Measurements from ENCODE around the gene PTPRD. TPM values are rescaled to one million over a fixed set of nuclear protein-coding genes. Genes with fewer than 3 reads are reported as not detected.
"Not testable (repeated sequence)": the region's sequence is repeated elsewhere in the genome, so short reads cannot be mapped to it uniquely, and the experiment has no call there.

The PTPRD gene
- polyA plus RNA-seq, 4 donors = 99.8 to 230 (median 118) TPM

- no peak for DNase-seq (ENCODE audit: low read depth in 4 of 4, low spot score in 3 of 4)
Measured at GRCh38 chr9:9412241-9412640, 1200.6 kb downstream of the PTPRD start.

GRCh38 chr9:9410736-9411135 lies 1202.1 kb downstream of the PTPRD start:
- no peak for DNase-seq (ENCODE audit: low read depth in 4 of 4, low spot score in 3 of 4)

- no peak for DNase-seq (ENCODE audit: low read depth in 4 of 4, low spot score in 3 of 4)
Measured at GRCh38 chr9:9399982-9400381, 1212.8 kb downstream of the PTPRD start.

- DNase-seq (ENCODE audit: low read depth in 4 of 4, low spot score in 3 of 4) = no peak
Measured at GRCh38 chr9:9396518-9396917, 1216.3 kb downstream of the PTPRD start.

GRCh38 chr9:9395539-9395938 lies 1217.3 kb downstream of the PTPRD start:
- no peak for DNase-seq (ENCODE audit: low read depth in 4 of 4, low spot score in 3 of 4)

GRCh38 chr9:9392755-9393154 lies 1220.0 kb downstream of the PTPRD start:
- no peak for DNase-seq (ENCODE audit: low read depth in 4 of 4, low spot score in 3 of 4)

GRCh38 chr9:9389904-9390303 lies 1222.9 kb downstream of the PTPRD start:
- no peak for DNase-seq (ENCODE audit: low read depth in 4 of 4, low spot score in 3 of 4)

GRCh38 chr9:9387511-9388115 lies 1225.2 kb downstream of the PTPRD start:
- no peak for DNase-seq (ENCODE audit: low read depth in 4 of 4, low spot score in 3 of 4)

GRCh38 chr9:9362332-9362731 lies 1250.5 kb downstream of the PTPRD start:
- DNase-seq (ENCODE audit: low read depth in 4 of 4, low spot score in 3 of 4) = no peak

GRCh38 chr9:9352877-9353481 lies 1259.8 kb downstream of the PTPRD start:
- peak in 1 of 4 donors; percentile 1 for DNase-seq (ENCODE audit: low read depth in 4 of 4, low spot score in 3 of 4)

GRCh38 chr9:9341203-9341602 lies 1271.6 kb downstream of the PTPRD start:
- no peak for DNase-seq (ENCODE audit: low read depth in 4 of 4, low spot score in 3 of 4)

GRCh38 chr9:9337129-9337528 lies 1275.7 kb downstream of the PTPRD start:
- no peak for DNase-seq (ENCODE audit: low read depth in 4 of 4, low spot score in 3 of 4)

GRCh38 chr9:9326749-9327148 lies 1286.1 kb downstream of the PTPRD start:
- DNase-seq (ENCODE audit: low read depth in 4 of 4, low spot score in 3 of 4) = no peak

- peak in 1 of 4 donors; percentile 11 for DNase-seq (ENCODE audit: low read depth in 4 of 4, low spot score in 3 of 4)
Measured at GRCh38 chr9:9319007-9319406, 1293.8 kb downstream of the PTPRD start.

- DNase-seq (ENCODE audit: low read depth in 4 of 4, low spot score in 3 of 4) = not testable (repeated sequence)
Measured at GRCh38 chr9:9310743-9311142, 1302.1 kb downstream of the PTPRD start.

GRCh38 chr9:9305600-9305999 lies 1307.2 kb downstream of the PTPRD start:
- DNase-seq (ENCODE audit: low read depth in 4 of 4, low spot score in 3 of 4) = no peak

- DNase-seq (ENCODE audit: low read depth in 4 of 4, low spot score in 3 of 4) = no peak
Measured at GRCh38 chr9:9299134-9299533, 1313.7 kb downstream of the PTPRD start.

GRCh38 chr9:9286001-9286400 lies 1326.8 kb downstream of the PTPRD start:
- DNase-seq (ENCODE audit: low read depth in 4 of 4, low spot score in 3 of 4) = no peak

GRCh38 chr9:9284201-9284600 lies 1328.6 kb downstream of the PTPRD start:
- DNase-seq (ENCODE audit: low read depth in 4 of 4, low spot score in 3 of 4) = peak; percentile 6 to 22 (median 16)

GRCh38 chr9:9283159-9283986 lies 1329.4 kb downstream of the PTPRD start:
- no peak for DNase-seq (ENCODE audit: low read depth in 4 of 4, low spot score in 3 of 4)

GRCh38 chr9:9275601-9276000 lies 1337.2 kb downstream of the PTPRD start:
- DNase-seq (ENCODE audit: low read depth in 4 of 4, low spot score in 3 of 4) = no peak

- DNase-seq (ENCODE audit: low read depth in 4 of 4, low spot score in 3 of 4) = no peak
Measured at GRCh38 chr9:9257999-9258498, 1354.8 kb downstream of the PTPRD start.

Measured in left renal pelvis (tissue), 4 donors.